Nucleus accumbens (tissue), 56 donors: Measurements from ENCODE around the gene KLF12.

Experiments
- DNase-seq, 56 donors: peaks; one replicate each; lab custom pipeline; 2025; lab: John Stamatoyannopoulos, UW

KLF12 gene

GRCh38 chr13:74135326-74136083, 1.3 kb upstream of the KLF12 start:
- peak in 40 of 56 donors; percentile 16 to 79 (median 40) for DNase-seq

GRCh38 chr13:74134777-74135325, 647 bp upstream of the KLF12 start:
- DNase-seq, result peak in 18 of 56 donors; percentile 14 to 74 (median 42)

GRCh38 chr13:74133657-74134201, 475 bp downstream of the KLF12 start:
- DNase-seq, result peak in 54 of 56 donors; percentile 22 to 91 (median 68)

GRCh38 chr13:74132776-74133656, 1.2 kb downstream of the KLF12 start:
- peak in 36 of 56 donors; percentile 2 to 56 (median 24) for DNase-seq

- peak in 2 of 56 donors; percentile 3 to 18 for DNase-seq
Observed at GRCh38 chr13:74132152-74132775, 1.9 kb downstream of the KLF12 start.

- DNase-seq, result peak in 1 of 56 donors; percentile 5
Observed at GRCh38 chr13:74131227-74131626, 3.0 kb downstream of the KLF12 start.

- DNase-seq, result no peak
Observed at GRCh38 chr13:74129500-74130191, 4.6 kb downstream of the KLF12 start.

GRCh38 chr13:74128156-74128767, 5.9 kb downstream of the KLF12 start:
- DNase-seq, result no peak

- DNase-seq, result no peak
Observed at GRCh38 chr13:74118328-74118727, 15.9 kb downstream of the KLF12 start.

GRCh38 chr13:74117207-74117705, 16.9 kb downstream of the KLF12 start:
- no peak for DNase-seq

- no peak for DNase-seq
Observed at GRCh38 chr13:74115133-74115532, 19.1 kb downstream of the KLF12 start.

GRCh38 chr13:74114641-74115040, 19.6 kb downstream of the KLF12 start:
- DNase-seq, result no peak

- DNase-seq, result no peak
Observed at GRCh38 chr13:74114202-74114601, 20.0 kb downstream of the KLF12 start.

GRCh38 chr13:74111901-74112824, 22.0 kb downstream of the KLF12 start:
- no peak for DNase-seq

GRCh38 chr13:74111399-74111798, 22.8 kb downstream of the KLF12 start:
- no peak for DNase-seq

GRCh38 chr13:74110053-74110452, 24.2 kb downstream of the KLF12 start:
- no peak for DNase-seq

- DNase-seq, result no peak
Observed at GRCh38 chr13:74107598-74107997, 26.6 kb downstream of the KLF12 start.

GRCh38 chr13:74105871-74106270, 28.3 kb downstream of the KLF12 start:
- DNase-seq, result no peak
